ENCODE results near the gene VWA3A. TPM values are rescaled to one million over a fixed set of nuclear protein-coding genes. Genes with fewer than 3 reads are reported as not detected.

Gene VWA3A
- total and polyA plus RNA-seq, 7 experiments from 2014 or later = 0.19 to 0.84 (median 0.32) TPM; not detected in 2

DNA sequence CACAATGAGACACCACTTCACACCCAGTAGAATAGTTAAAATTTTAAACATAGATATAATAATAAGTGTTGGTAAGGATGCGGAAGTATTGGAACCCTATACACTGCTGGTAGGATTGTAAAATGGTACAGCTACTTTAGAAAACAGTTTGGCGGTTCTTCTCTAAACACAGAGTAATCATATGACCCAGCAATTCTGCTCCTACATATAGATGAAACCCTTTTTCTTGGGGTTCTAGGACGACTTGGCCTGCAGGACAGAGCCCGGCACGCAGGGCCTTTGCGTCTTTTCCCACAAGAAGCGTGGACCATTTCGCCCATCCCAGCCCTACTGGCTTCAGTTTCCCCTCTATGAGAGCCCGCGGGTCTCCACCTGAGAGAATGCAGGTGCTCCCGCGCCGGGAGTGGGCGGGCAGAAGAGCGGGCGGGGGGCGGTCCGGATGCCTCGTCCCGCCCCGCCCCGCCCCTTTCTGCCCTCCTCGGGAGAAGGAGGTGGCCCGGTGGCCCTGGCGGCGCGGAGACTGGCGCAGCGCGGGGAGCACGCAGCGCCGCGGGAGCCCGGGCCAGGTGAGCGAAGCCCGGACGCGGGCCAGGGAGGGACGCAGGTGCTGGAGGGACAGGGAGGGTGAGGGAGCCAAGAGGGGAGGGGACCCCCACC lies 69.8 kb downstream of the VWA3A start, which contains the start of gene SDR42E2:
Gene SDR42E2, plus strand, starts transcription at position 508 of the 657 bp plus-strand sequence. CDS start 3,077 bp downstream, outside the sequence.
- no peaks in the 10 kb centered on the region for H3K27me3 ChIP-seq (ENCODE audit: control insufficient read depth in 2 of 2, insufficient read depth in 2 of 2, low read length in 2 of 2)
- H3K9me3 ChIP-seq (ENCODE audit: control insufficient read depth in 2 of 3, low read length in 3 of 3) = no peaks in the 10 kb centered on the region
- H3K36me3 Mint-ChIP-seq = peaks cover 0 to 4% (median 0%) of the 10 kb centered on the region in 5 donors
- ChIA-PET POLR2A (no interaction called here), CTCF (no interaction called here)
- H3K9me3 Mint-ChIP-seq = peaks cover 0 to 6% (median 0%) of the 10 kb centered on the region in 11 donors
- peak within 1 kb of the TSS in 1 of 9 donors; percentile 3 for H3K27ac Mint-ChIP-seq
- H3K27me3 Mint-ChIP-seq = peaks cover 11 to 36% (median 13%) of the 10 kb centered on the region in 5 donors
- peaks cover 0 to 12% (median 11%) of the 10 kb centered on the region in 7 donors for H3K4me1 Mint-ChIP-seq
- DNase-seq (peak in 8 of 9 donors; percentile 21 to 54 (median 44)), ATAC-seq (peak; percentile 81)
- intact Hi-C loops (cut with micrococcal nuclease) = loop anchor here in 1 of 2 donors (2.0 kb wide), 1 partner anchor 27 kb away; no protein-coding TSS in a partner anchor
- peaks cover 0 to 4% of the 10 kb centered on the region in 2 donors for H3K4me1 ChIP-seq (ENCODE audit: control insufficient read depth in 2 of 2, insufficient read depth in 2 of 2, low read length in 2 of 2)
- H3K4me3 Mint-ChIP-seq = peak within 1 kb of the TSS; percentile 20 to 76 (median 64)
- no peaks in the 10 kb centered on the region for H3K36me3 ChIP-seq (ENCODE audit: control insufficient read depth in 2 of 3, insufficient read depth in 3 of 3, low read length in 3 of 3)
- H3K4me3 ChIP-seq (ENCODE audit: low read length) = peak within 1 kb of the TSS; percentile 41
- no peak within 1 kb of the TSS for H3K27ac ChIP-seq (ENCODE audit: low read depth, low read length)

- no peaks in the 10 kb centered on the region for H3K27me3 ChIP-seq (ENCODE audit: control insufficient read depth in 2 of 2, insufficient read depth in 2 of 2, low read length in 2 of 2)
- H3K27me3 Mint-ChIP-seq = peaks cover 11 to 36% (median 13%) of the 10 kb centered on the region in 5 donors
- no peaks in the 10 kb centered on the region for H3K9me3 ChIP-seq (ENCODE audit: control insufficient read depth in 2 of 3, low read length in 3 of 3)
- no peak overlapping the region for H3K27ac ChIP-seq (ENCODE audit: low read depth, low read length)
- ATAC-seq (no peak), DNase-seq (peak in 1 of 9 donors; percentile 5)
- ChIA-PET CTCF (no interaction called here), POLR2A (no interaction called here)
- no peak overlapping the region for H3K27ac Mint-ChIP-seq
- H3K9me3 Mint-ChIP-seq = peaks cover 0 to 6% (median 0%) of the 10 kb centered on the region in 11 donors
- H3K4me3 ChIP-seq (ENCODE audit: low read length) = no peak overlapping the region
- peaks cover 0 to 4% (median 0%) of the 10 kb centered on the region in 5 donors for H3K36me3 Mint-ChIP-seq
- no peaks in the 10 kb centered on the region for H3K36me3 ChIP-seq (ENCODE audit: control insufficient read depth in 2 of 3, insufficient read depth in 3 of 3, low read length in 3 of 3)
- peaks cover 0 to 4% of the 10 kb centered on the region in 2 donors for H3K4me1 ChIP-seq (ENCODE audit: control insufficient read depth in 2 of 2, insufficient read depth in 2 of 2, low read length in 2 of 2)
- peak overlapping the region in 8 of 10 donors; percentile 17 to 68 (median 38) for H3K4me3 Mint-ChIP-seq
- peaks cover 0 to 12% (median 11%) of the 10 kb centered on the region in 7 donors for H3K4me1 Mint-ChIP-seq
- intact Hi-C loops (cut with micrococcal nuclease) = loop anchor here in 1 of 2 donors (2.0 kb wide), 1 partner anchor 26 kb away; no protein-coding TSS in a partner anchor
Measured at GRCh38 chr16:22162656-22163009, 70.3 kb downstream of the VWA3A start.

DNA sequence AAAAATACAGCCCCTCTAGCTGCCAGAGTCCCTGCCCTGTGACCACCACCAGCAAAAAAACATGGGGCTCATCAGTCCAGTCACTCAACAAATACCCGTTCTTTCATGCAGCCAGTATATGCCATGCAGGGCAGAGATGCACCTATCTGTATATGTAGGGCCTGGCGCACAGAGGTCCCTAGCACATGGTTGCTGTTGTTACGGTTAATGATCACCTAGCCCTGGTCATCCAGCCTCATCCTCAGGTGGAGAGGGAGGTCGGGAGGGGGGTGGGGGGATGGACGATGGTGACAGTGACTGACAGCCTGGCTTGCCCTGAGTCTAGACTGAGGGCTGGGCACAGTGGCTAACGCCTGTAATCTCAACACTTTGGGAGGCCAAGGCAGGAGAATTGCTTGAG lies 71.5 kb downstream of the VWA3A start:
- no peaks in the 10 kb centered on the region for H3K36me3 ChIP-seq (ENCODE audit: control insufficient read depth in 2 of 3, insufficient read depth in 3 of 3, low read length in 3 of 3)
- peaks cover 0 to 4% (median 0%) of the 10 kb centered on the region in 5 donors for H3K36me3 Mint-ChIP-seq
- POLR2A ChIA-PET = interaction anchor here (0.6 kb wide), 1 partner anchor 254 kb away, joined by 3 read pairs; no protein-coding TSS in a partner anchor
- no peak overlapping the region for H3K4me3 ChIP-seq (ENCODE audit: low read length)
- no peak overlapping the region for H3K27ac ChIP-seq (ENCODE audit: low read depth, low read length)
- H3K4me1 Mint-ChIP-seq = peaks cover 0 to 12% (median 11%) of the 10 kb centered on the region in 7 donors
- no peaks in the 10 kb centered on the region for H3K9me3 ChIP-seq (ENCODE audit: control insufficient read depth in 2 of 3, low read length in 3 of 3)
- H3K4me1 ChIP-seq (ENCODE audit: control insufficient read depth in 2 of 2, insufficient read depth in 2 of 2, low read length in 2 of 2) = peaks cover 0 to 4% of the 10 kb centered on the region in 2 donors
- peaks cover 11 to 35% (median 12%) of the 10 kb centered on the region in 5 donors for H3K27me3 Mint-ChIP-seq
- H3K4me3 Mint-ChIP-seq = no peak overlapping the region
- intact Hi-C loops (cut with micrococcal nuclease) = loop anchor here in 1 of 2 donors (2.0 kb wide), 1 partner anchor 25 kb away; no protein-coding TSS in a partner anchor
- ATAC-seq (no peak), DNase-seq (no peak)
- peaks cover 0 to 6% (median 0%) of the 10 kb centered on the region in 11 donors for H3K9me3 Mint-ChIP-seq
- H3K27ac Mint-ChIP-seq = no peak overlapping the region
- H3K27me3 ChIP-seq (ENCODE audit: control insufficient read depth in 2 of 2, insufficient read depth in 2 of 2, low read length in 2 of 2) = no peaks in the 10 kb centered on the region
- CTCF ChIA-PET = no interaction called here

DNA sequence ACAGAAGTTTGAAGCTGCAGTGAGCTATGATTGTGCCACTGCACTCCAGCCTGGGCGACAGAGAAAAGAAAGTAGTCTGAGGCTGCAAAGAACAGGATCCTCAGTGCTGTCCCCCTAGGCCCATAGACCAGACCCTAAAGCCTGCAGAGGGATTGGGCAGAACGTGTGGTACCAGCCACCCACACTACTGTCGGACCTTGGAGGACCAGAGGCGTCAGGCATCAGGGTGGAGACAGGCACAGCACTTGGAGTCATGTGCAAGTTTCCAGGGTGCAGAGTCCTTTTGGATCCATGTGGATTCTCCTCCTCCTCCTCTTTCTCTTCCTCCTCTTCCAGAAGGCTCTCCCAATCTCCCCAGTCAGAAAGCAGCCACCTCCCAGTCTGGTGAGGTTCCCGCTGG lies 72.1 kb downstream of the VWA3A start:
- Mint-ChIP-seq H3K9me3 (peaks cover 0 to 6% (median 0%) of the 10 kb centered on the region in 11 donors), H3K27me3 (peaks cover 10 to 31% (median 11%) of the 10 kb centered on the region in 5 donors), H3K4me1 (peaks cover 0 to 12% (median 11%) of the 10 kb centered on the region in 7 donors), H3K36me3 (peaks cover 0 to 4% (median 0%) of the 10 kb centered on the region in 5 donors), H3K4me3 (no peak overlapping the region), H3K27ac (peak overlapping the region in 1 of 9 donors; percentile 64)
- Histone ChIP-seq H3K27ac (ENCODE audit: low read depth, low read length) (no peak overlapping the region), H3K4me3 (ENCODE audit: low read length) (no peak overlapping the region), H3K36me3 (ENCODE audit: control insufficient read depth in 2 of 3, insufficient read depth in 3 of 3, low read length in 3 of 3) (no peaks in the 10 kb centered on the region), H3K4me1 (ENCODE audit: control insufficient read depth in 2 of 2, insufficient read depth in 2 of 2, low read length in 2 of 2) (peaks cover 0 to 4% of the 10 kb centered on the region in 2 donors), H3K27me3 (ENCODE audit: control insufficient read depth in 2 of 2, insufficient read depth in 2 of 2, low read length in 2 of 2) (no peaks in the 10 kb centered on the region), H3K9me3 (ENCODE audit: control insufficient read depth in 2 of 3, low read length in 3 of 3) (no peaks in the 10 kb centered on the region)
- intact Hi-C loops (cut with micrococcal nuclease) = no loop called here
- DNase-seq (no peak), ATAC-seq (no peak)
- ChIA-PET POLR2A (no interaction called here), CTCF (no interaction called here)

DNA sequence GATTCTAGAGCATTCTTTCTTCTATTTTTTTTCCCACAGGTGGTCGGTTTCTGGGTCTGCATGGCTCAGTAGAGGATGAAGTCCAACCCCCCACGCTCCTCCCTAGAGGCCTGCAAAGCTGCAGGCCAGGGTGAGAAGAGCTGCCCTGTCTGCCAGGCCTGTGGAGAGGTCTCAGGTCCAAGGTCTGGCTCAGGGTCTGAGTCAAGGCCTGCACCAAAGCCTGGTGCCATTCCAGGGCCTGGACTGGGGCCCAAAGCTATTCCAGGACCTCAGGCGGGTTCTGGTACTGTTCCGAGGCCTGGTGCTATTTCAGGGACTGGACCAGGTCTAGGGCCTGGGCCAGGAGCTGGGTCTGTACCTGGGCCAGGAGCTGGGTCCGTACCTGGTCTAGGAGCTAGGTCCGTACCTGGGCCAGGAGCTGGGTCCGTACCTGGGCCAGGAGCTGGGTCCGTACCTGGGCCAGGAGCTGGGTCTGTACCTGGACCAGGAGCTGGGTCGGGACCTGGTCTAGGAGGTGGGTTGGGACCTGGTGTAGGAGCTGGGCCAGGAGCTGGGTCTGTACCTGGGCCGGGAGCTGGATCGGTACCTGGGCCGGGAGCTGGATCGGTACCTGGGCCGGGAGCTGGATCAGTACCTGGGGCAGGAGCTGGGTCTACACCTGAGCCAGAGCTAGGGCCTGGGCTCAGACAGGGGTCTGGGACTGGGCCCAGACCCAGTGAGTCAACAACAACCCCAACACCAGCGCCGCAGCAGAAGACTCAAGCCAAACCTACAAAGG lies 73.4 kb downstream of the VWA3A start:
- ChIA-PET CTCF (no interaction called here), POLR2A (interaction anchor here (1.2 kb wide), 1 partner anchor 24 kb away, joined by 3 read pairs; no protein-coding TSS in a partner anchor)
- intact Hi-C loops (cut with micrococcal nuclease) = no loop called here
- peaks cover 0 to 12% (median 11%) of the 10 kb centered on the region in 7 donors for H3K4me1 Mint-ChIP-seq
- H3K4me3 ChIP-seq (ENCODE audit: low read length) = no peak overlapping the region
- H3K36me3 ChIP-seq (ENCODE audit: control insufficient read depth in 2 of 3, insufficient read depth in 3 of 3, low read length in 3 of 3) = no peaks in the 10 kb centered on the region
- no peak overlapping the region for H3K27ac ChIP-seq (ENCODE audit: low read depth, low read length)
- ATAC-seq = no peak
- no peak for DNase-seq
- H3K27me3 ChIP-seq (ENCODE audit: control insufficient read depth in 2 of 2, insufficient read depth in 2 of 2, low read length in 2 of 2) = no peaks in the 10 kb centered on the region
- peaks cover 0 to 4% (median 0%) of the 10 kb centered on the region in 5 donors for H3K36me3 Mint-ChIP-seq
- peaks cover 0 to 6% (median 0%) of the 10 kb centered on the region in 11 donors for H3K9me3 Mint-ChIP-seq
- peaks cover 10 to 20% (median 11%) of the 10 kb centered on the region in 5 donors for H3K27me3 Mint-ChIP-seq
- H3K4me3 Mint-ChIP-seq = no peak overlapping the region
- peaks cover 0 to 4% of the 10 kb centered on the region in 2 donors for H3K4me1 ChIP-seq (ENCODE audit: control insufficient read depth in 2 of 2, insufficient read depth in 2 of 2, low read length in 2 of 2)
- H3K27ac Mint-ChIP-seq = no peak overlapping the region
- no peaks in the 10 kb centered on the region for H3K9me3 ChIP-seq (ENCODE audit: control insufficient read depth in 2 of 3, low read length in 3 of 3)

GRCh38 chr16:22171953-22172352 lies 79.6 kb downstream of the VWA3A start:
- intact Hi-C loops (cut with micrococcal nuclease) = no loop called here
- H3K36me3 Mint-ChIP-seq = peaks cover 0 to 4% (median 0%) of the 10 kb centered on the region in 5 donors
- no peak overlapping the region for H3K27ac ChIP-seq (ENCODE audit: low read depth, low read length)
- no peaks in the 10 kb centered on the region for H3K27me3 ChIP-seq (ENCODE audit: control insufficient read depth in 2 of 2, insufficient read depth in 2 of 2, low read length in 2 of 2)
- CTCF ChIA-PET = no interaction called here
- no peaks in the 10 kb centered on the region for H3K9me3 Mint-ChIP-seq
- no peak overlapping the region for H3K4me3 ChIP-seq (ENCODE audit: low read length)
- no peaks in the 10 kb centered on the region for H3K9me3 ChIP-seq (ENCODE audit: control insufficient read depth in 2 of 3, low read length in 3 of 3)
- ATAC-seq (no peak), DNase-seq (no peak)
- H3K4me1 Mint-ChIP-seq = no peaks in the 10 kb centered on the region
- no peak overlapping the region for H3K4me3 Mint-ChIP-seq
- POLR2A ChIA-PET = no interaction called here
- no peaks in the 10 kb centered on the region for H3K27me3 Mint-ChIP-seq
- no peak overlapping the region for H3K27ac Mint-ChIP-seq
- no peaks in the 10 kb centered on the region for H3K4me1 ChIP-seq (ENCODE audit: control insufficient read depth in 2 of 2, insufficient read depth in 2 of 2, low read length in 2 of 2)
- no peaks in the 10 kb centered on the region for H3K36me3 ChIP-seq (ENCODE audit: control insufficient read depth in 2 of 3, insufficient read depth in 3 of 3, low read length in 3 of 3)

Measured in naive thymus-derived CD4-positive, alpha-beta T cell (primary cell).